Kidney epithelial cell (primary cell): ENCODE measurements around the gene OPA1. TPM values are rescaled to one million over a fixed set of nuclear protein-coding genes. Genes with fewer than 3 reads are reported as not detected.
"Not testable (repeated sequence)": the region's sequence is repeated elsewhere in the genome, so short reads cannot be mapped to it uniquely, and the experiment has no call there.

Experiments
- DNase-seq: peaks from one replicate; pipeline ENCODE4 v3.0.0-alpha.2; 2010; ENCODE audit warnings: low read depth
- H3K27me3 ChIP-seq: 2 replicates; pipeline ENCODE4 v1.6.0; 2011; ENCODE audit warnings: low read length; ENCODE audit not compliant: control insufficient read depth, insufficient read depth
- H3K36me3 ChIP-seq: 2 replicates; pipeline ENCODE4 v1.5.1; 2011; ENCODE audit warnings: low read length; ENCODE audit not compliant: control insufficient read depth, insufficient read depth
- H3K4me3 ChIP-seq: 2 replicates; pipeline ENCODE4 v1.5.1; 2011; ENCODE audit warnings: low read depth, mild to moderate bottlenecking, control low read depth, low read length
- CTCF ChIP-seq: IDR thresholded peaks from 2 replicates; pipeline ENCODE4 v1.5.1; 2011; ENCODE audit warnings: mild to moderate bottlenecking, moderate library complexity, low read length, control low read depth, inconsistent platforms; ENCODE audit not compliant: insufficient read depth, poor library complexity, severe bottlenecking
- total RNA-seq: library from RNA; depleted of rRNA; stranded (reverse); fragments of >200 nt; gene quantifications from 2 replicates; pipeline ENCODE4 v1.2.3, GENCODE V29; 2015

The OPA1 gene
- total RNA-seq, 1 donor from 2014 or later, result 60.6 TPM

- H3K27me3 ChIP-seq, result no peaks in the 10 kb centered on the region
- no peak overlapping the region for H3K4me3 ChIP-seq
- no peak for TF ChIP-seq CTCF
- no peak for DNase-seq
- H3K36me3 ChIP-seq, result peaks cover 1% of the 10 kb centered on the region
Observed at GRCh38 chr3:193594946-193595689, 2.1 kb downstream of the OPA1 start.

GRCh38 chr3:193595939-193596487, 3.0 kb downstream of the OPA1 start:
- no peak for TF ChIP-seq CTCF
- no peaks in the 10 kb centered on the region for H3K27me3 ChIP-seq

GRCh38 chr3:193598202-193598601, 5.2 kb downstream of the OPA1 start:
- no peak for TF ChIP-seq CTCF
- H3K36me3 ChIP-seq, result peaks cover 1% of the 10 kb centered on the region
- no peaks in the 10 kb centered on the region for H3K27me3 ChIP-seq
- H3K4me3 ChIP-seq, result no peak overlapping the region
- DNase-seq, result no peak

More at GRCh38 chr3:193595939-193596487, 3.0 kb downstream of the OPA1 start:
- H3K36me3 ChIP-seq, result peaks cover 1% of the 10 kb centered on the region
- DNase-seq, result no peak
- H3K4me3 ChIP-seq, result no peak overlapping the region

GRCh38 chr3:193599393-193599792, 6.4 kb downstream of the OPA1 start:
- no peak overlapping the region for H3K4me3 ChIP-seq
- TF ChIP-seq CTCF, result no peak
- DNase-seq, result no peak
- no peaks in the 10 kb centered on the region for H3K27me3 ChIP-seq
- H3K36me3 ChIP-seq, result peaks cover 1% of the 10 kb centered on the region

- no peaks in the 10 kb centered on the region for H3K27me3 ChIP-seq
- H3K36me3 ChIP-seq, result no peaks in the 10 kb centered on the region
- no peak for DNase-seq
- no peak overlapping the region for H3K4me3 ChIP-seq
- peak; percentile 78 for TF ChIP-seq CTCF
Observed at GRCh38 chr3:193605876-193606275, 12.9 kb downstream of the OPA1 start.

GRCh38 chr3:193606892-193607291, 13.9 kb downstream of the OPA1 start:
- H3K4me3 ChIP-seq, DNase-seq, H3K27me3 ChIP-seq, H3K36me3 ChIP-seq: not testable (repeated sequence)

- H3K27me3 ChIP-seq, DNase-seq, H3K36me3 ChIP-seq, H3K4me3 ChIP-seq: not testable (repeated sequence)
Observed at GRCh38 chr3:193610516-193610915, 17.5 kb downstream of the OPA1 start.
